Bronchial epithelial cell (primary cell): ENCODE results near the gene CEP41. TPM values are rescaled to one million over a fixed set of nuclear protein-coding genes. Genes with fewer than 3 reads are reported as not detected.

ENCODE experiments used
- DNase-seq: peaks from one replicate; pipeline ENCODE4 v3.0.0-alpha.2; 2010; ENCODE audit warnings: low read depth
- FAIRE-seq: peaks from 2 replicates; lab custom pipeline; 2011; peaks lifted over from hg19 to GRCh38; lab: Jason Lieb, UNC
- H3K27me3 ChIP-seq: 2 replicates; pipeline ENCODE4 v1.5.1; 2011; ENCODE audit warnings: low read length; ENCODE audit not compliant: control insufficient read depth, insufficient read depth
- H3K36me3 ChIP-seq: 2 replicates; pipeline ENCODE4 v1.5.1; 2011; ENCODE audit warnings: low read length; ENCODE audit not compliant: control insufficient read depth, insufficient read depth
- H3K4me3 ChIP-seq: 2 replicates; pipeline ENCODE4 v1.5.1; 2011; ENCODE audit warnings: mild to moderate bottlenecking, low read depth, low read length, control low read depth
- CTCF ChIP-seq: IDR thresholded peaks from 2 replicates; pipeline ENCODE4 v1.5.1; 2011; ENCODE audit warnings: mild to moderate bottlenecking, moderate library complexity, low read length, control low read depth, inconsistent platforms; ENCODE audit not compliant: insufficient read depth, severe bottlenecking
- total RNA-seq: library from RNA; depleted of rRNA; stranded (reverse); fragments of >200 nt; gene quantifications from 2 replicates; pipeline ENCODE4 v1.2.1, GENCODE V29; 2014

CEP41 gene
- total RNA-seq, 1 donor from 2014 or later: 4.2 TPM

GRCh38 chr7:130442601-130443000 lies 1.8 kb upstream of the CEP41 start:
- DNase-seq (no peak), FAIRE-seq (no peak)
- TF ChIP-seq CTCF: no peak
- Histone ChIP-seq H3K27me3 (no peaks in the 10 kb centered on the region), H3K4me3 (no peak overlapping the region), H3K36me3 (no peaks in the 10 kb centered on the region)

GRCh38 chr7:130441408-130441869 lies 623 bp upstream of the CEP41 start:
- H3K27me3 ChIP-seq: no peaks in the 10 kb centered on the region
- H3K36me3 ChIP-seq: no peaks in the 10 kb centered on the region
- TF ChIP-seq CTCF: no peak
- peak overlapping the region; percentile 60 for H3K4me3 ChIP-seq
- DNase-seq (peak; percentile 32), FAIRE-seq (no peak)

GRCh38 chr7:130436253-130436652 lies 4.6 kb downstream of the CEP41 start:
- DNase-seq (no peak), FAIRE-seq (no peak)
- H3K4me3 ChIP-seq: no peak overlapping the region
- no peaks in the 10 kb centered on the region for H3K36me3 ChIP-seq
- no peaks in the 10 kb centered on the region for H3K27me3 ChIP-seq
- TF ChIP-seq CTCF: no peak

- TF ChIP-seq CTCF: no peak
- H3K36me3 ChIP-seq: no peaks in the 10 kb centered on the region
- FAIRE-seq: no peak
- no peak for DNase-seq
- no peaks in the 10 kb centered on the region for H3K27me3 ChIP-seq
- no peak overlapping the region for H3K4me3 ChIP-seq
Measured at GRCh38 chr7:130435311-130435854, 5.4 kb downstream of the CEP41 start.

GRCh38 chr7:130433301-130433700 lies 7.5 kb downstream of the CEP41 start:
- no peak for FAIRE-seq
- H3K27me3 ChIP-seq: no peaks in the 10 kb centered on the region
- H3K36me3 ChIP-seq: no peaks in the 10 kb centered on the region

More at GRCh38 chr7:130433301-130433700, 7.5 kb downstream of the CEP41 start:
- no peak overlapping the region for H3K4me3 ChIP-seq
- DNase-seq: no peak
- no peak for TF ChIP-seq CTCF
